Mononuclear cell (primary cell): ENCODE data around the gene FDX1. TPM values are rescaled to one million over a fixed set of nuclear protein-coding genes. Genes with fewer than 3 reads are reported as not detected.
A peak's percentile ranks its signal among the peaks of the same experiment; 100 is the strongest.

ENCODE experiments used
- H3K27me3 ChIP-seq: 2 replicates; pipeline ENCODE4 v1.6.0; 2011; ENCODE audit warnings: low read length, control low read depth; ENCODE audit not compliant: insufficient read depth
- H3K4me1 ChIP-seq: 2 replicates; pipeline ENCODE4 v1.5.1; 2011; ENCODE audit warnings: mild to moderate bottlenecking, low read length, control low read depth; ENCODE audit not compliant: insufficient read depth
- H3K4me3 ChIP-seq: 2 replicates; pipeline ENCODE4 v1.5.1; 2011; ENCODE audit warnings: mild to moderate bottlenecking, low read length, moderate library complexity
- H3K9me3 ChIP-seq: 2 replicates; pipeline ENCODE4 v1.5.1; 2011; ENCODE audit warnings: low read depth, mild to moderate bottlenecking, control low read depth, low read length
- total RNA-seq: library from RNA; depleted of rRNA; stranded (reverse); fragments of >200 nt; gene quantifications from one replicate; pipeline ENCODE4 v1.2.3, GENCODE V29; 2012

The FDX1 gene
- total RNA-seq, 1 donor: 13.7 TPM

DNA sequence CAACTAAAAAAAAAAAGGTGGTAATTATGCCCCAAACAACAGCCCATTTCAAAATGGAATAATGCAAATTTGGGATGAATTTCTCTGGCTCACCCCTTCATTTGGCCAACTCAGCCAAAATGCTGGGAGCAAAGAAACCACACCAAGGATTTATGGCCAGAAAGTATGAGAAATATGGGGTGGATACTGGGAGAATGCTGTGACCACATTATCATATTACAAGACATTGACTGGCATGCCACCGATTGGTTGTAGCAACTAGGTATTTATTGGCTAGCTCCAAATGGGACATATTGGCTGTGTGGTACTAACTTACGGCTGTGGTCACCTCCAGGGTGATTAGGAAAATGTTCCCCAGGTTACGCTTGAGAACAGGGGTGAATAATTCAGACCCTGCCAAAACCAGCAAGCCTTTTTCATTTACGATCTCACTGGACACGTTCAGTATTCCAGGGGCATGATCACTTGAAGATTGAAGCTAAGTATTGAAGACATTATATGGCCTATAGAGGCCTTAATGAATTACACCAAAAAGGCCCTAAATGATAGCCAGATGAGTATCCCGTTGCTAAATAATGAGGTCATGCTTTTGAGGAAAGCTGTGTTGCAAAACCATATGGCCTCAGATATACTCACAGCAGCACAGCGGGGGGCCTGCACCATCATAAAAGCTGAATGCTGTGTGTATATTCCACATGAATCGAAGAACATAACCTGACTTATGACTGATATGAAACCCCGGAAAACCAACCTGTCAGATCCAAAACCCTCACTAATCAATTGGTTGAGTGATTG lies 3.8 kb upstream of the FDX1 start:
- H3K27me3 ChIP-seq: no peaks in the 10 kb centered on the region
- no peaks in the 10 kb centered on the region for H3K9me3 ChIP-seq
- peaks cover 15% of the 10 kb centered on the region for H3K4me1 ChIP-seq
- H3K4me3 ChIP-seq: no peak overlapping the region

GRCh38 chr11:110428040-110428439 lies 1.7 kb upstream of the FDX1 start:
- no peaks in the 10 kb centered on the region for H3K27me3 ChIP-seq
- no peak overlapping the region for H3K4me3 ChIP-seq
- peaks cover 33% of the 10 kb centered on the region for H3K4me1 ChIP-seq
- no peaks in the 10 kb centered on the region for H3K9me3 ChIP-seq

DNA sequence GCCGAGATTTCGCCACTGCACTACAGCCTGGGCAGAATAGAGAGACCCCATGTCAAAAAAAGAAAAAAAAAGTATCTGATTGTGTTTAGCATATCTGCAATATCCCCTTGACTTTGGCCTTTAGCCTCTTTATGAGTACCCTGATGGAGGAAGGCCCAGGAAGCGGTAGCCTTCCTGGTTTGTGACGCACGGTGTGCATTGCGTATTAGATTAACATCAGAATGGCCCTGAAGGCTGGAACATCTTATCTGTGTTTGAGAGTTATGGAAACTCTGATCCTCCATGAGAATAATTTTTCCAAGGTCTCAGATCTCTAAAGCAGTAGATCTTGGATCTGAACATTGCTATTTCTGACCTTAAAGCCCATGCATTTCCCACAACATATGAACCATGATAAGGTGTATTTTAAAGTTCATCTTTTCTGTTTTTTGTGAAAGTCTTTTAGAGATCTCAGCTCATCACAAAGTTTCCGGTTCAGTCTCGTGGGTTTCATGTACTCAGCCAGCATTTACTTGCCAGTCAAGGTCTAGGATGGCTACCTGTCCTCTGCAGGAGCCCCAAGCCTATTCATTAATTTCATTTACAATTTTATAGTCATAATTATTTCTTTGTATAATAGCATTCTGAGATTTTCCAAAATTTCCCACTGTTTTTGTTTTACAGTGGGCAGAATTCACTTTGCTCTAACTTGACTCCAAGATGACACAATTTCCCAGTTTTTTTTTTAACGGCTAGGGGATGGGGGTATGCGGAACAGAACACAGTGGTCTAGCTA lies 605 bp upstream of the FDX1 start:
- Histone ChIP-seq H3K9me3 (no peaks in the 10 kb centered on the region), H3K4me3 (peak overlapping the region; percentile 53), H3K4me1 (peaks cover 33% of the 10 kb centered on the region), H3K27me3 (no peaks in the 10 kb centered on the region)

- Histone ChIP-seq H3K4me3 (peak overlapping the region; percentile 53), H3K4me1 (peaks cover 41% of the 10 kb centered on the region), H3K9me3 (no peaks in the 10 kb centered on the region), H3K27me3 (no peaks in the 10 kb centered on the region)
Observed at GRCh38 chr11:110430267-110431050, 711 bp downstream of the FDX1 start.

- peaks cover 42% of the 10 kb centered on the region for H3K4me1 ChIP-seq
- H3K9me3 ChIP-seq: no peaks in the 10 kb centered on the region
- H3K27me3 ChIP-seq: no peaks in the 10 kb centered on the region
- peak overlapping the region; percentile 53 for H3K4me3 ChIP-seq
Observed at GRCh38 chr11:110431051-110431672, 1.4 kb downstream of the FDX1 start.

- no peaks in the 10 kb centered on the region for H3K9me3 ChIP-seq
- H3K4me1 ChIP-seq: peaks cover 42% of the 10 kb centered on the region
- H3K4me3 ChIP-seq: peak overlapping the region; percentile 53
Observed at GRCh38 chr11:110431674-110432073, 1.9 kb downstream of the FDX1 start.

DNA sequence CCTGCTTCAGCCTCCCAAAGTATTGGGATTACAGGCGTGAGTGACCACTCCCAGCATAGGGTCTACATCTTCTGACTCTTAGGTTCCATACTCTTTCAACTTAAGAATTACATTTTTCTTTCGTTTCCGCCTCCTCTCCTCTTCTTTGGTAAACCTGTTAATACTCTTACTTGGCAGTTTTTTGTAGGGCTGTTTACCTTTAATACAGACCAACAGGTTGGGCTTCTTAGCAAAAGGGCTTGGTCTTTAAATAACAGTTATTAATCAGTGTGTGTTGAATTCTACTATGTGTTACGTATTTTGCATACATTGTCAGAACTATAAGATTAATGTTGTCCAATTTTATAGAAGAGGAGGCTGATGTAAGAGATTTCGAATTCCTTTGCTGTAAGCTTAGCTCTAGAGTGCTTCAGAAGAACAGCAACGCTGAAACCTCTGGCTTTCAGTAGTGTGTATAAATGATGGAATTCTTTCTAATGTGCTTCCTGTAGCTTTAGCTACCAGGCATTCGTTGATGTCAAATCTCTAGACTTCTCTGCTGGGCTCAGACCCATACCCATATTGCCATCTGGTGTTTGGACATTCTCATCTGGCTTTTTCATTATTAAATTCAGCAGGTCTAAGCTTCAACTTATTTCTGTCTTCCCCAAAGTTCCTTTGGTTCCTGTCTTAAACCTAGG lies 3.1 kb downstream of the FDX1 start:
- Histone ChIP-seq H3K27me3 (no peaks in the 10 kb centered on the region), H3K4me3 (no peak overlapping the region), H3K4me1 (peaks cover 42% of the 10 kb centered on the region)

More at GRCh38 chr11:110431674-110432073, 1.9 kb downstream of the FDX1 start:
- no peaks in the 10 kb centered on the region for H3K27me3 ChIP-seq

DNA sequence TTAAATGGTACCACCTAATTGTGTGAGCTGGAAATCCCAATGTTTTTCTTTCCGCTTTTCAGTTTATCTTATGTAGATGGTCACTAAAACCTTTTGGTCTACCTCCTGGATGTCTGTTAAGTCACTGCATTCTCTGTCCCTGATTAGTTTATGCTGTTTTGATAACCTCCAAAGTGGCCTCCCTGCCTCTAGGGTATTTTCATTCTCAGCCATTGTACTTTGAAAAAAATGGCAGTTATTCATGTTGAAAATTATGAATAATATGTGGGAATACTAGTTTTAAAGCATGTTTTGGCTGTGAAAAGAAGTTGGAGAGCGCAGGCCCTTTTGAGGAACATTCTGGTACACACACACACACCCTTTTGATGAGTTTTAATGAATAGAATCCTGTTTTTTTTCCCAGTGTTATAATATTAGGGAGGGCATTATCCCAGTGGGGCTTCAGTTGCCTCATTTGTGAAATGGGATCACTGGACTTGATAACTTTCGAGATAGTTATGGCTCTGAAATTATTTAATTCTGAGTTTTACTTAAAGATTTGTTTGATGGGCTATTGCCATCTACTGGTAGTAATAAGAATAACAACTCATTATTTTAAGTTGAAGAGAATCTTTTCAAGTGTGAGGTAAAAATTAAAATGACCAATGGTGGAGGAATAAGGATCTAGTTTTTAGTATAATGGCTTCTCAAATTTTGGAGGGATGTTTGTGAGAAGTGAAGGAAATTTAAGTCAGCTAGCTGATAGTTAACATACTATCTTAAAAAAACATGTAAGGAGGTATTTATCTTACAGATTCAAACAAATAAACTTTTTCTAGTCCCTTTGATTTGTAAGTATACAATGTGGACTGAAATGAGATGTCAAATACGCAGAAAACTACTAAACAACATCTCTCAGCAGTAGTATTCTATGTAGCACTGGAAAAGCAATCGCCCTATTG lies 3.9 kb downstream of the FDX1 start:
- Histone ChIP-seq H3K4me1 (peaks cover 41% of the 10 kb centered on the region), H3K9me3 (no peaks in the 10 kb centered on the region), H3K27me3 (no peaks in the 10 kb centered on the region), H3K4me3 (no peak overlapping the region)

More for the DNA sequence above, 3.1 kb downstream of the FDX1 start:
- H3K9me3 ChIP-seq: no peaks in the 10 kb centered on the region

- peaks cover 30% of the 10 kb centered on the region for H3K4me1 ChIP-seq
- H3K27me3 ChIP-seq: no peaks in the 10 kb centered on the region
- H3K4me3 ChIP-seq: no peak overlapping the region
- H3K9me3 ChIP-seq: no peaks in the 10 kb centered on the region
Observed at GRCh38 chr11:110434952-110435779, 5.4 kb downstream of the FDX1 start.

GRCh38 chr11:110435780-110436717 lies 6.3 kb downstream of the FDX1 start:
- Histone ChIP-seq H3K4me1 (peaks cover 26% of the 10 kb centered on the region), H3K4me3 (no peak overlapping the region)

DNA sequence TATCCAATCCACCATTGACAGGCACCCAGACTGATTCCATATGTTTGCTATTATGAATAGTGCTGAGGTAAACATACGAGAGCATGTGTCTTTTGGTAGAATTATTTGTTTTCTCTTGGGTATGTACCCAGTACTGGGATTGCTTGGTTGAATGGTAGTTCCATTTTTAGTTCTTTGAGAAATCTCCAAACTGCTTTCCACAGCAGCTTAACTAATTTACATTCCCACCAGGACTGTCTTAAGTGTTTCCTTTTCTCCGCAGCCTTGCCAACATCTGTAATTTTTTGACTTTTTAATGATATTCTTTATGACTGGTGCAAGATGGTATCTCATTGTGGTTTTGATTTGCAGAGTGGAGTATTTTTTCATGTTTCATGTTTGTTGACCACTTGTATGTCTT lies 8.3 kb downstream of the FDX1 start:
- Histone ChIP-seq H3K4me3 (no peak overlapping the region), H3K4me1 (peaks cover 8% of the 10 kb centered on the region), H3K27me3 (no peaks in the 10 kb centered on the region), H3K9me3 (no peaks in the 10 kb centered on the region)

More at GRCh38 chr11:110435780-110436717, 6.3 kb downstream of the FDX1 start:
- no peaks in the 10 kb centered on the region for H3K27me3 ChIP-seq
- no peaks in the 10 kb centered on the region for H3K9me3 ChIP-seq

DNA sequence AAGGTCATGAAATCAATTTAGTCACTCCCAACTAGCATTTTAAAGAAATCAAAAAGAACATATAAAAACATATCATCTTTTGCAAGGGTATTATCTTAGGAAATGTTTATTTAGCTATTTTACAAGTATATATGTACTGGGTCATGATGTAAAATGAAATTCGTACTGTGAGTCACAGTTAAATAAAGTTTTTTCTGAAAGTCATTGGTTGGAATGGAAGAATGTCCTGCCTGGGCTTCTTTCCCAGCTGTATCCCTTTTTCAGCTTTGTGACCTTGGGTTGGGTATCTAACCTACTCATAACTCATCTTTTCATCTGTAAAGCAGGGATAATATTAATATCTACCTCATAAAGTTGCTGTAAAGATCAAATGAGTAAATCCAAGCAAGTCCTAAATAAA lies 15.7 kb downstream of the FDX1 start:
- H3K27me3 ChIP-seq: no peaks in the 10 kb centered on the region

More for the DNA sequence above, 15.7 kb downstream of the FDX1 start:
- H3K4me3 ChIP-seq: no peak overlapping the region
- no peaks in the 10 kb centered on the region for H3K4me1 ChIP-seq
- H3K9me3 ChIP-seq: no peaks in the 10 kb centered on the region
